H1 (cell line): ENCODE data around the gene PLEKHA1.

Experiments used
- EP300 ChIP-seq, 2 experiments: IDR thresholded peaks; 1 replicate in 1 of 2; 2 replicates in 1 of 2; pipeline ENCODE4 v1.6.1; 2011 to 2012; ENCODE audit warnings: low read depth in 2 of 2, low read length in 2 of 2, mild to moderate bottlenecking in 2 of 2, borderline replicate concordance in 1 of 2, inconsistent platforms in 1 of 2, moderate library complexity in 1 of 2
- EZH2 ChIP-seq: fragments of 200-600 bp; sonication (generic); IDR thresholded peaks from 2 replicates; pipeline ENCODE4 v1.7.1; 2012; ENCODE audit warnings: low read depth, mild to moderate bottlenecking, moderate library complexity, low read length, inconsistent platforms; ENCODE audit not compliant: severe bottlenecking
- MAFK ChIP-seq: IDR thresholded peaks from 2 replicates; pipeline ENCODE4 v1.6.1; 2012; ENCODE audit warnings: low read depth, mild to moderate bottlenecking, improper control_type of control experiment, low read length
- TCF12 ChIP-seq: IDR thresholded peaks from 2 replicates; pipeline ENCODE4 v1.6.1; 2011; ENCODE audit warnings: low read depth, mild to moderate bottlenecking, low read length
- ZNF274 ChIP-seq: IDR thresholded peaks from 2 replicates; pipeline ENCODE4 v1.7.0; 2012; ENCODE audit warnings: low read length, borderline replicate concordance; ENCODE audit errors: extremely low read depth
- TF ChIP-seq, protein P1 (sequence below), 3 experiments: IDR thresholded peaks; 1 replicate in 2 of 3; 2 replicates in 1 of 3; pipeline versions ENCODE4 v1.5.1 to v1.6.1; 2011; ENCODE audit warnings: low read length in 3 of 3, mild to moderate bottlenecking in 3 of 3, inconsistent platforms in 2 of 3, low read depth in 1 of 3, moderate library complexity in 1 of 3; ENCODE audit not compliant: insufficient read depth in 1 of 3; ENCODE audit errors: control extremely low read depth in 1 of 3

DNA sequence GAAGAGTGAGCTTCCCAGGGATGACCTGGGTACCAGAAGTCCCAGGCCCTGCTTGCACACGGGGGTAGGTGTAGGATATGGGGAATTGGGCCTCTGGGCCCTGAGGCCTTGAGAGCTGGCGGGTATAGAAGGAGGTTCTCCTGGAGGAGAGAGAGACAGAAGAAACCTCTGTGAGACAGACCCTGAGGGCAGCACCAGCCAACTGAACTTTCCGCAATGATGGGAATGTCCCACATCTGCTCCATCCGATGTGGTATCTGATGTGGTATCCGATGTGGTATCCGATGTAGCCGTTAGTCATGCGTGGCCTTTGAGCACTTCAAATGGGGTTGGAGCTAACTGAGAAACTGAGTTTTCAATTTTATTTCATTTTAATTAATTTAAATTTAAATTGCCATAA lies 30.6 kb upstream of the PLEKHA1 start:
- TF ChIP-seq, protein P1, sequence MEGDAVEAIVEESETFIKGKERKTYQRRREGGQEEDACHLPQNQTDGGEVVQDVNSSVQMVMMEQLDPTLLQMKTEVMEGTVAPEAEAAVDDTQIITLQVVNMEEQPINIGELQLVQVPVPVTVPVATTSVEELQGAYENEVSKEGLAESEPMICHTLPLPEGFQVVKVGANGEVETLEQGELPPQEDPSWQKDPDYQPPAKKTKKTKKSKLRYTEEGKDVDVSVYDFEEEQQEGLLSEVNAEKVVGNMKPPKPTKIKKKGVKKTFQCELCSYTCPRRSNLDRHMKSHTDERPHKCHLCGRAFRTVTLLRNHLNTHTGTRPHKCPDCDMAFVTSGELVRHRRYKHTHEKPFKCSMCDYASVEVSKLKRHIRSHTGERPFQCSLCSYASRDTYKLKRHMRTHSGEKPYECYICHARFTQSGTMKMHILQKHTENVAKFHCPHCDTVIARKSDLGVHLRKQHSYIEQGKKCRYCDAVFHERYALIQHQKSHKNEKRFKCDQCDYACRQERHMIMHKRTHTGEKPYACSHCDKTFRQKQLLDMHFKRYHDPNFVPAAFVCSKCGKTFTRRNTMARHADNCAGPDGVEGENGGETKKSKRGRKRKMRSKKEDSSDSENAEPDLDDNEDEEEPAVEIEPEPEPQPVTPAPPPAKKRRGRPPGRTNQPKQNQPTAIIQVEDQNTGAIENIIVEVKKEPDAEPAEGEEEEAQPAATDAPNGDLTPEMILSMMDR (IDR thresholded peaks at IDR 0.05; ENCODE audit: control extremely low read depth in 1 of 3, insufficient read depth in 1 of 3, low read depth in 1 of 3, low read length in 3 of 3): no peak
- TF ChIP-seq EP300 (IDR thresholded peaks at IDR 0.05; ENCODE audit: borderline replicate concordance in 1 of 2, low read depth in 2 of 2, low read length in 2 of 2) (no peak), EZH2 (no peak), ZNF274 (no peak), TCF12 (no peak), MAFK (no peak)
